Fibroblast of the aortic adventitia (primary cell): ENCODE results near the gene PCDHB12. TPM values are rescaled to one million over a fixed set of nuclear protein-coding genes. Genes with fewer than 3 reads are reported as not detected.
"Not testable (repeated sequence)": the region's sequence is repeated elsewhere in the genome, so short reads cannot be mapped to it uniquely, and the experiment has no call there.

Source experiments
- DNase-seq: peaks from one replicate; pipeline ENCODE4 v3.0.0-alpha.2; 2010; ENCODE audit warnings: low read depth
- H3K4me3 ChIP-seq: 2 replicates; pipeline ENCODE4 v1.5.1; 2011; ENCODE audit warnings: low read depth, mild to moderate bottlenecking, control low read depth, low read length, moderate library complexity
- total RNA-seq: library from RNA; depleted of rRNA; stranded (reverse); fragments of >200 nt; gene quantifications from 2 replicates; pipeline ENCODE4 v1.2.3, GENCODE V29; 2012; ENCODE audit warnings: low replicate concordance
- TF ChIP-seq, protein P1 (sequence below): IDR thresholded peaks from 2 replicates; pipeline ENCODE4 v1.5.1; 2011; ENCODE audit warnings: mild to moderate bottlenecking, low read length, control low read depth, inconsistent platforms; ENCODE audit not compliant: insufficient read depth

Gene PCDHB12
- total RNA-seq, 1 donor = 0.18 TPM

DNA sequence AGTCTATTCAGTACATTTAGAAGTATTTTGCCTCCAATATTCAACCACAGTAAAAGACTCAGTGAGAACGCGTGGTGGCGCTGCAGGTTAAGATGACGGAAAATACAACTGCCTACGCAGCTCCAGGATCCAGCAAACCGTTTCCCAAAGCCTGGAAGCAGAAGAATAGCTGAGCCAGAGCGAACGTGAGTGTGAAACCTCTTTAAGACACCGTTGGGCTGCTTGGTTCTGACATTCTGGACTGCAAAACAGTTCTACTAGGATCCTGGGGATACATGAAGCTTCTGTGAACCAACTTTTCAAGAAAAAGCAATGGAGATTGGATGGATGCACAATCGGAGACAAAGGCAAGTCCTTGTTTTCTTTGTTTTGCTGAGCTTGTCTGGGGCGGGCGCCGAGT lies 26.3 kb upstream of the PCDHB12 start, which contains the start of gene PCDHB16:
Gene PCDHB16 (plus strand): TSS at position 140 of the 400 bp plus-strand sequence. CDS start 173 bp downstream, at position 313.
- DNase-seq = peak; percentile 24
- peak within 1 kb of the TSS; percentile 9 for H3K4me3 ChIP-seq
- TF ChIP-seq, protein P1, sequence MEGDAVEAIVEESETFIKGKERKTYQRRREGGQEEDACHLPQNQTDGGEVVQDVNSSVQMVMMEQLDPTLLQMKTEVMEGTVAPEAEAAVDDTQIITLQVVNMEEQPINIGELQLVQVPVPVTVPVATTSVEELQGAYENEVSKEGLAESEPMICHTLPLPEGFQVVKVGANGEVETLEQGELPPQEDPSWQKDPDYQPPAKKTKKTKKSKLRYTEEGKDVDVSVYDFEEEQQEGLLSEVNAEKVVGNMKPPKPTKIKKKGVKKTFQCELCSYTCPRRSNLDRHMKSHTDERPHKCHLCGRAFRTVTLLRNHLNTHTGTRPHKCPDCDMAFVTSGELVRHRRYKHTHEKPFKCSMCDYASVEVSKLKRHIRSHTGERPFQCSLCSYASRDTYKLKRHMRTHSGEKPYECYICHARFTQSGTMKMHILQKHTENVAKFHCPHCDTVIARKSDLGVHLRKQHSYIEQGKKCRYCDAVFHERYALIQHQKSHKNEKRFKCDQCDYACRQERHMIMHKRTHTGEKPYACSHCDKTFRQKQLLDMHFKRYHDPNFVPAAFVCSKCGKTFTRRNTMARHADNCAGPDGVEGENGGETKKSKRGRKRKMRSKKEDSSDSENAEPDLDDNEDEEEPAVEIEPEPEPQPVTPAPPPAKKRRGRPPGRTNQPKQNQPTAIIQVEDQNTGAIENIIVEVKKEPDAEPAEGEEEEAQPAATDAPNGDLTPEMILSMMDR = peak; percentile 20

- DNase-seq, H3K4me3 ChIP-seq: not testable (repeated sequence)
Measured at GRCh38 chr5:141184117-141184855, 24.2 kb upstream of the PCDHB12 start.

DNA sequence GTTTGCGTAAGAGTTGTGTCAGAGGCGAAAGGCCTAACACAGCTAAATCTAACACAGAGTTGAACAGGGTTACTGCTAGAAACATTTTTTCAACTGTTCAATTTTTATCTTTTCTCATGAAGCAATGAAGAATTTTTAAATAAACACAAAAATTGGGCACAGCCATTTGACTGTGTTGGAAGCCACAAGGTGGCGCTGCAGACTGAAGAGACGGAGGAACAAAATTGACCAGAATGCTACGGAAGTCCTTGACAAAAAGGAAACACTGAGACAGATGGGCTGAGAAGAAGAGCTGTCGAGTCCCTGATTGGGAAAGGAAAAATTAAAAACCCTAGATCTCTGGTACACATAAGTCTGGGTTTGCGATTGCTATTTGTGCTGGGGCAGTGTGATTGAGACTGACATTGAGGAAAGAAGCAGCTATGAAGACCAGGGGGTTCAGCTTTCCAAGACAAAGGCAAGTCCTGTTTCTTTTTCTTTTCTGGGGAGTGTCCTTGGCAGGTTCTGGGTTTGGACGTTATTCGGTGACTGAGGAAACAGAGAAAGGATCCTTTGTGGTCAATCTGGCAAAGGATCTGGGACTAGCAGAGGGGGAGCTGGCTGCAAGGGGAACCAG lies 21.5 kb upstream of the PCDHB12 start, which contains the start of gene PCDHB9:
Gene PCDHB9 (plus strand): TSS at position 265 of the 616 bp plus-strand sequence. CDS start 158 bp downstream, at position 423.
- DNase-seq = no peak
- TF ChIP-seq, protein P1 = peak; percentile 21
- H3K4me3 ChIP-seq = no peak within 1 kb of the TSS

- not testable (repeated sequence) for DNase-seq, H3K4me3 ChIP-seq
Measured at GRCh38 chr5:141188682-141189081, 19.8 kb upstream of the PCDHB12 start.

DNA sequence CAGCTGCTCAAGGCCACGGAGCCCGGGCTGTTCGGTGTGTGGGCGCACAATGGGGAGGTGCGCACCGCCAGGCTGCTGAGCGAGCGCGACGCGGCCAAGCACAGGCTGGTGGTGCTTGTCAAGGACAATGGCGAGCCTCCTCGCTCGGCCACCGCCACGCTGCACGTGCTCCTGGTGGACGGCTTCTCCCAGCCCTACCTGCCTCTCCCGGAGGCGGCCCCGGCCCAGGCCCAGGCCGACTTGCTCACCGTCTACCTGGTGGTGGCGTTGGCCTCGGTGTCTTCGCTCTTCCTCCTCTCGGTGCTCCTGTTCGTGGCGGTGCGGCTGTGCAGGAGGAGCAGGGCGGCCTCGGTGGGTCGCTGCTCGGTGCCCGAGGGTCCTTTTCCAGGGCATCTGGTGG lies 19.4 kb upstream of the PCDHB12 start:
- not testable (repeated sequence) for H3K4me3 ChIP-seq

DNA sequence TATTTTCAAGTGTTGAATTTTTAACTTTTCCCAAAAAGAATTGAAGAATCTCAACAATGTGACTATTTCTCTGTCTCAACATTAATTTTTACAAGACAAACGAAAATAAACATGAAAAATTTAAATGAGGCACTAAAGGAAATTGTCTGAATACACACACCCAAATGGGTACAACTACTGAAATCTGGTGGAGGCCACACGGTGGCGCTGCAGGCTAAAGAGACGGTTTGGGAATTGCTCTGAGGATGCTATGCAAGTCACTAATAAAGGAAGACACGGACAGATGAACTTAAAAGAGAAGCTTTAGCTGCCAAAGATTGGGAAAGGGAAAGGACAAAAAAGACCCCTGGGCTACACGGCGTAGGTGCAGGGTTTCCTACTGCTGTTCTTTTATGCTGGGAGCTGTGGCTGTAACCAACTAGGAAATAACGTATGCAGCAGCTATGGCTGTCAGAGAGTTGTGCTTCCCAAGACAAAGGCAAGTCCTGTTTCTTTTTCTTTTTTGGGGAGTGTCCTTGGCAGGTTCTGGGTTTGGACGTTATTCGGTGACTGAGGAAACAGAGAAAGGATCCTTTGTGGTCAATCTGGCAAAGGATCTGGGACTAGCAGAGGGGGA lies 16.3 kb upstream of the PCDHB12 start, which contains the start of gene PCDHB10:
Gene PCDHB10 (plus strand): TSS at position 244 of the 616 bp plus-strand sequence. CDS start 200 bp downstream, at position 444.
- TF ChIP-seq, protein P1 = peak; percentile 28
- no peak within 1 kb of the TSS for H3K4me3 ChIP-seq
- DNase-seq = peak; percentile 9

More for the DNA sequence above, 19.4 kb upstream of the PCDHB12 start:
- not testable (repeated sequence) for DNase-seq

DNA sequence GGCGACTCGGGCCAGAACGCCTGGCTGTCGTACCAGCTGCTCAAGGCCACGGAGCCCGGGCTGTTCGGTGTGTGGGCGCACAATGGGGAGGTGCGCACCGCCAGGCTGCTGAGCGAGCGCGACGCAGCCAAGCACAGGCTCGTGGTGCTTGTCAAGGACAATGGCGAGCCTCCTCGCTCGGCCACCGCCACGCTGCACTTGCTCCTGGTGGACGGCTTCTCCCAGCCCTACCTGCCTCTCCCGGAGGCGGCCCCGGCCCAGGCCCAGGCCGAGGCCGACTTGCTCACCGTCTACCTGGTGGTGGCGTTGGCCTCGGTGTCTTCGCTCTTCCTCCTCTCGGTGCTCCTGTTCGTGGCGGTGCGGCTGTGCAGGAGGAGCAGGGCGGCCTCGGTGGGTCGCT lies 14.2 kb upstream of the PCDHB12 start:
- DNase-seq, H3K4me3 ChIP-seq: not testable (repeated sequence)

DNA sequence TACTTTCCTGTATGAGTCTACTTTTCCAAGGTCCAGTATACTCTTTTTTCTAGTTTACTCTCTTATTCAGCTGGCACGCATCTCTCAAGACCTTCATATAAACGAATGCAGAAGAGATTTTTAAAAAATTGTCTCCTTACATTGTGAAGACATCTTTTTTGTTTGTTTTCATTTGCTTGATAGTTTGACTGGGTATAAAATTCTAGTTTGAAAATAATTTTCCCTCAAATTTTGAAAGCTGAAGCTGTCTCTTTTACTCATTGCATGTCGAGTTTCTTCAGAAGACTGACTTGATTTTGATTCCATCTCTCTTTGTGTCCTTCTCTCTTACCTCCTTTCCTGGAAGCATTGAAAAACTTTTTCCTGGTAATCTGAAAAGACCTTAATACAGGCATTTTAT lies 12.2 kb upstream of the PCDHB12 start:
- no peak overlapping the region for H3K4me3 ChIP-seq
- DNase-seq = no peak
- TF ChIP-seq, protein P1 = no peak
